Measurements from ENCODE around the gene PDK1.

GRCh38 chr2:172627181-172627580 is 71.3 kb downstream of the PDK1 start:
- no peak for TF ChIP-seq CTCF (IDR thresholded peaks at IDR 0.05)
- TF ChIP-seq POLR2A (IDR thresholded peaks at IDR 0.05), result no peak

Data from heart left ventricle (tissue), 13 donors.